ENCODE results near the gene TSR3.

GRCh38 chr16:1333854-1334700 lies 17.6 kb downstream of the TSR3 start:
- TF ChIP-seq TAF1 (IDR thresholded peaks at IDR 0.05; ENCODE audit: borderline replicate concordance, insufficient read depth, low read length) (no peak), POLR2AphosphoS5 (IDR thresholded peaks at IDR 0.05; ENCODE audit: low read depth, low read length) (no peak), SIN3A (IDR thresholded peaks at IDR 0.05; ENCODE audit: borderline replicate concordance, insufficient read depth, low read length) (no peak)
